Measurements from ENCODE around the gene SPACA7. TPM values are rescaled to one million over a fixed set of nuclear protein-coding genes. Genes with fewer than 3 reads are reported as not detected.

The SPACA7 gene
- total RNA-seq, 1 experiment from 2014 or later: not detected

GRCh38 chr13:112445411-112446271 lies 69.5 kb downstream of the SPACA7 start:
- no peaks in the 10 kb centered on the region for H3K9me3 Mint-ChIP-seq
- H2BK20ac ChIP-seq (ENCODE audit: low read depth, low read length, poor library complexity, severe bottlenecking): no peak overlapping the region
- H3K18ac ChIP-seq (ENCODE audit: insufficient read length, low read depth, low read length): no peak overlapping the region
- H4K5ac ChIP-seq (ENCODE audit: insufficient read length, low read depth, low read length): no peak overlapping the region
- no peak overlapping the region for H3K4me3 Mint-ChIP-seq
- H3K27ac ChIP-seq (ENCODE audit: insufficient read length, low read depth, low read length): no peak overlapping the region
- no peak overlapping the region for H3K4ac ChIP-seq (ENCODE audit: low read depth, low read length)
- no peaks in the 10 kb centered on the region; the same call in 1 of the 2 replicates for H3K27me3 ChIP-seq (ENCODE audit: insufficient read depth, low read length)
- no peak overlapping the region for H3K14ac ChIP-seq (ENCODE audit: insufficient read depth, low read length)
- no peaks in the 10 kb centered on the region for H4K20me1 ChIP-seq (ENCODE audit: control insufficient read depth, insufficient read depth, insufficient read length)
- no peak overlapping the region for H3K9ac ChIP-seq (ENCODE audit: extremely low read depth, insufficient read length, low read length)
- no peak overlapping the region for H2BK5ac ChIP-seq (ENCODE audit: insufficient read length, low read length)
- peaks cover 66% of the 10 kb centered on the region for H3K27me3 Mint-ChIP-seq (ENCODE audit: low read depth)
- H3K9me3 ChIP-seq (ENCODE audit: control insufficient read depth, low read depth, low read length): no peaks in the 10 kb centered on the region
- H3T11ph ChIP-seq (ENCODE audit: low read length): no peak overlapping the region
- DNase-seq: peak; percentile 19
- no peaks in the 10 kb centered on the region; a peak in 1 of 7 replicates for H3K36me3 Mint-ChIP-seq (ENCODE audit: insufficient read depth in 1 of 3, low read depth in 3 of 3)
- no CpG with 5 or more reads among the region's 31 CpGs for WGBS (ENCODE audit: extremely low coverage, insufficient read length, low lambda C conversion rate)
- TF ChIP-seq CTCF (conservative IDR thresholded peaks at IDR 0.05): no peak
- H4K8ac ChIP-seq (replicated peaks; ENCODE audit: insufficient read length, low read depth, low read length): no peak overlapping the region
- no peaks in the 10 kb centered on the region for H3K79me1 ChIP-seq (ENCODE audit: insufficient read depth, low read depth, low read length, poor library complexity, severe bottlenecking)
- H3K56ac ChIP-seq (ENCODE audit: insufficient read length, low read depth, low read length): no peak overlapping the region
- H3K4me2 ChIP-seq (ENCODE audit: insufficient read depth, insufficient read length, low read length): no peak overlapping the region
- H3K27ac Mint-ChIP-seq: no peak overlapping the region
- H3K23me2 ChIP-seq (ENCODE audit: insufficient read length, low read depth, low read length, poor library complexity, severe bottlenecking): no peaks in the 10 kb centered on the region
- H2AFZ ChIP-seq (ENCODE audit: low read length): no peak overlapping the region
- no peak overlapping the region for H2AK5ac ChIP-seq (ENCODE audit: insufficient read length, low read length)
- H4K91ac ChIP-seq (ENCODE audit: insufficient read length, low read depth, low read length): no peak overlapping the region
- H3K4me1 Mint-ChIP-seq: peaks cover 11 to 14% of the 10 kb centered on the region in 2 experiments
- H3K23ac ChIP-seq (ENCODE audit: insufficient read length, low read depth, low read length): no peak overlapping the region
- no peak overlapping the region for H2BK120ac ChIP-seq (ENCODE audit: low read depth, low read length, poor library complexity, severe bottlenecking)
- no peak overlapping the region for H2BK15ac ChIP-seq (ENCODE audit: low read depth, low read length)
- no peaks in the 10 kb centered on the region for H3K4me1 ChIP-seq (ENCODE audit: insufficient read depth, low read length)
- no peak overlapping the region for H2BK12ac ChIP-seq (ENCODE audit: insufficient read length, low read depth, low read length)
- H3K79me2 ChIP-seq (ENCODE audit: insufficient read depth, low read length): no peaks in the 10 kb centered on the region
